ENCODE data around the gene ANKRD60.

DNA sequence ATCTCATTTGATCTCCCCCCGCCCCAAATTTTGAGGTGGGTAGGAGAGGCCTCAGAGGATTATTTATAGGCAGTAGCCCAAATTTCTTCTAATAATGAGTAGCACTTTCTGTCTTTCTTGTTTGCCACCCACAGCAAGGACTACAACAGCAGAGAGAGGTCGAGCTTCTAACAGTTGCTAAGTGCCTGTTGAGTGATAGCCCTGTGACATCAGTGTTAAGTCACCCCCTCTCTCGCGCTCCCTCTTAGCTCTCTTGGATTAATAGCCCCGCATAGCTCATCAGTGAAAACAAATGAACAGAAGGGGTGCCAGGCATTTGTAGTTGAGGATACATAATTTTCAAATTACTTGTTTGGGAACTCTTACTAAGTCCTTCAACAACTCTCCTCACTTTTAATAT is 3.5 kb downstream of the ANKRD60 start:
- TF ChIP-seq, protein P1, sequence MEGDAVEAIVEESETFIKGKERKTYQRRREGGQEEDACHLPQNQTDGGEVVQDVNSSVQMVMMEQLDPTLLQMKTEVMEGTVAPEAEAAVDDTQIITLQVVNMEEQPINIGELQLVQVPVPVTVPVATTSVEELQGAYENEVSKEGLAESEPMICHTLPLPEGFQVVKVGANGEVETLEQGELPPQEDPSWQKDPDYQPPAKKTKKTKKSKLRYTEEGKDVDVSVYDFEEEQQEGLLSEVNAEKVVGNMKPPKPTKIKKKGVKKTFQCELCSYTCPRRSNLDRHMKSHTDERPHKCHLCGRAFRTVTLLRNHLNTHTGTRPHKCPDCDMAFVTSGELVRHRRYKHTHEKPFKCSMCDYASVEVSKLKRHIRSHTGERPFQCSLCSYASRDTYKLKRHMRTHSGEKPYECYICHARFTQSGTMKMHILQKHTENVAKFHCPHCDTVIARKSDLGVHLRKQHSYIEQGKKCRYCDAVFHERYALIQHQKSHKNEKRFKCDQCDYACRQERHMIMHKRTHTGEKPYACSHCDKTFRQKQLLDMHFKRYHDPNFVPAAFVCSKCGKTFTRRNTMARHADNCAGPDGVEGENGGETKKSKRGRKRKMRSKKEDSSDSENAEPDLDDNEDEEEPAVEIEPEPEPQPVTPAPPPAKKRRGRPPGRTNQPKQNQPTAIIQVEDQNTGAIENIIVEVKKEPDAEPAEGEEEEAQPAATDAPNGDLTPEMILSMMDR (conservative IDR thresholded peaks at IDR 0.05; ENCODE audit: low read depth, low read length), result no peak
- no peak for TF ChIP-seq SMC3 (IDR thresholded peaks at IDR 0.05; ENCODE audit: low read depth, low read length)
- TF ChIP-seq POLR2A (IDR thresholded peaks at IDR 0.05; ENCODE audit: low read depth, low read length), result no peak
- TF ChIP-seq RAD21 (IDR thresholded peaks at IDR 0.05; ENCODE audit: low read length), result no peak
- no peak for TF ChIP-seq BHLHE40 (IDR thresholded peaks at IDR 0.05; ENCODE audit: low read depth, low read length)
- TF ChIP-seq, protein P2, sequence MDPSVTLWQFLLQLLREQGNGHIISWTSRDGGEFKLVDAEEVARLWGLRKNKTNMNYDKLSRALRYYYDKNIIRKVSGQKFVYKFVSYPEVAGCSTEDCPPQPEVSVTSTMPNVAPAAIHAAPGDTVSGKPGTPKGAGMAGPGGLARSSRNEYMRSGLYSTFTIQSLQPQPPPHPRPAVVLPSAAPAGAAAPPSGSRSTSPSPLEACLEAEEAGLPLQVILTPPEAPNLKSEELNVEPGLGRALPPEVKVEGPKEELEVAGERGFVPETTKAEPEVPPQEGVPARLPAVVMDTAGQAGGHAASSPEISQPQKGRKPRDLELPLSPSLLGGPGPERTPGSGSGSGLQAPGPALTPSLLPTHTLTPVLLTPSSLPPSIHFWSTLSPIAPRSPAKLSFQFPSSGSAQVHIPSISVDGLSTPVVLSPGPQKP (IDR thresholded peaks at IDR 0.05; ENCODE audit: borderline replicate concordance, low read depth, low read length), result no peak
- TF ChIP-seq FOS (IDR thresholded peaks at IDR 0.05; ENCODE audit: low read depth, low read length), result no peak
- TF ChIP-seq CHD1 (IDR thresholded peaks at IDR 0.05; ENCODE audit: low read depth, low read length), result no peak
- TF ChIP-seq, protein P3, sequence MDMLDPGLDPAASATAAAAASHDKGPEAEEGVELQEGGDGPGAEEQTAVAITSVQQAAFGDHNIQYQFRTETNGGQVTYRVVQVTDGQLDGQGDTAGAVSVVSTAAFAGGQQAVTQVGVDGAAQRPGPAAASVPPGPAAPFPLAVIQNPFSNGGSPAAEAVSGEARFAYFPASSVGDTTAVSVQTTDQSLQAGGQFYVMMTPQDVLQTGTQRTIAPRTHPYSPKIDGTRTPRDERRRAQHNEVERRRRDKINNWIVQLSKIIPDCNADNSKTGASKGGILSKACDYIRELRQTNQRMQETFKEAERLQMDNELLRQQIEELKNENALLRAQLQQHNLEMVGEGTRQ (IDR thresholded peaks at IDR 0.05; ENCODE audit: low read depth, low read length), result no peak
- no peak for TF ChIP-seq MAFK (IDR thresholded peaks at IDR 0.05; ENCODE audit: low read depth, low read length)
- TF ChIP-seq CEBPB (IDR thresholded peaks at IDR 0.05; ENCODE audit: low read depth, low read length), result no peak
- TF ChIP-seq MAZ (IDR thresholded peaks at IDR 0.05; ENCODE audit: borderline replicate concordance, low read depth, low read length), result no peak
- no peak for TF ChIP-seq MXI1 (IDR thresholded peaks at IDR 0.05; ENCODE audit: borderline replicate concordance, low read depth, low read length)

Measured in IMR-90 (cell line).